Nephron progenitor cell (in vitro differentiated cells): ENCODE data around the gene SPATS2L.
A peak's percentile ranks its signal among the peaks of the same experiment; 100 is the strongest.

Source experiments
- DNase-seq: peaks from one replicate; pipeline ENCODE4 v3.0.0; 2021
- H3K27ac Mint-ChIP-seq: 2 replicates; pipeline ENCODE4 v1.8.0; 2021; ENCODE audit warnings: mild to moderate bottlenecking, moderate library complexity, mixed read lengths
- H3K27me3 Mint-ChIP-seq: 2 replicates; pipeline ENCODE4 v1.8.0; 2021; ENCODE audit warnings: mild to moderate bottlenecking, low read depth, mixed read lengths; ENCODE audit not compliant: poor library complexity
- H3K36me3 Mint-ChIP-seq: 2 replicates; pipeline ENCODE4 v1.8.0; 2021; ENCODE audit warnings: low read depth, mixed read lengths
- H3K4me1 Mint-ChIP-seq: 2 replicates; pipeline ENCODE4 v1.8.0; 2021; ENCODE audit warnings: mixed read lengths
- H3K4me3 Mint-ChIP-seq: 2 replicates; pipeline ENCODE4 v1.8.0; 2021; ENCODE audit warnings: mild to moderate bottlenecking, moderate library complexity, mixed read lengths
- H3K9me3 Mint-ChIP-seq: 2 replicates; pipeline ENCODE4 v1.8.0; 2021; ENCODE audit warnings: mild to moderate bottlenecking, moderate library complexity, mixed read lengths
- CTCF ChIP-seq: fragments of 200-600 bp; sonication (generic); IDR thresholded peaks from 2 replicates; pipeline ENCODE4 v1.5.0; 2021; ENCODE audit warnings: antibody characterized with exemption

SPATS2L gene

GRCh38 chr2:200498402-200499162 is 192.1 kb downstream of the SPATS2L start:
- peaks cover 8% of the 10 kb centered on the region for H3K9me3 Mint-ChIP-seq
- H3K27ac Mint-ChIP-seq, result no peak overlapping the region
- H3K36me3 Mint-ChIP-seq, result peaks cover 48% of the 10 kb centered on the region
- H3K27me3 Mint-ChIP-seq, result no peaks in the 10 kb centered on the region
- no peak overlapping the region for H3K4me3 Mint-ChIP-seq
- DNase-seq, result no peak
- H3K4me1 Mint-ChIP-seq, result no peaks in the 10 kb centered on the region
- TF ChIP-seq CTCF, result no peak

GRCh38 chr2:200502196-200502595 is 195.7 kb downstream of the SPATS2L start:
- Mint-ChIP-seq H3K4me1 (no peaks in the 10 kb centered on the region), H3K4me3 (no peak overlapping the region), H3K9me3 (peaks cover 8% of the 10 kb centered on the region), H3K27ac (no peak overlapping the region), H3K27me3 (no peaks in the 10 kb centered on the region), H3K36me3 (peaks cover 44% of the 10 kb centered on the region)
- TF ChIP-seq CTCF, result no peak
- DNase-seq, result no peak

- peaks cover 13% of the 10 kb centered on the region for H3K4me1 Mint-ChIP-seq
- TF ChIP-seq CTCF, result no peak
- DNase-seq, result no peak
- no peaks in the 10 kb centered on the region for H3K27me3 Mint-ChIP-seq
- peaks cover 8% of the 10 kb centered on the region for H3K9me3 Mint-ChIP-seq
- no peak overlapping the region for H3K4me3 Mint-ChIP-seq
- H3K27ac Mint-ChIP-seq, result no peak overlapping the region
- peaks cover 23% of the 10 kb centered on the region for H3K36me3 Mint-ChIP-seq
Observed at GRCh38 chr2:200506679-200507078, 200.2 kb downstream of the SPATS2L start.

GRCh38 chr2:200507179-200507578 is 200.7 kb downstream of the SPATS2L start:
- TF ChIP-seq CTCF, result no peak
- H3K27ac Mint-ChIP-seq, result no peak overlapping the region
- peaks cover 13% of the 10 kb centered on the region for H3K4me1 Mint-ChIP-seq
- H3K4me3 Mint-ChIP-seq, result no peak overlapping the region
- no peak for DNase-seq
- H3K27me3 Mint-ChIP-seq, result no peaks in the 10 kb centered on the region
- H3K36me3 Mint-ChIP-seq, result peaks cover 19% of the 10 kb centered on the region
- peaks cover 5% of the 10 kb centered on the region for H3K9me3 Mint-ChIP-seq

GRCh38 chr2:200509235-200509611 is 202.7 kb downstream of the SPATS2L start:
- H3K4me1 Mint-ChIP-seq, result peaks cover 13% of the 10 kb centered on the region
- H3K4me3 Mint-ChIP-seq, result peak overlapping the region; percentile 93
- no peak for TF ChIP-seq CTCF
- DNase-seq, result no peak
- no peaks in the 10 kb centered on the region for H3K27me3 Mint-ChIP-seq
- no peaks in the 10 kb centered on the region for H3K9me3 Mint-ChIP-seq
- H3K27ac Mint-ChIP-seq, result peak overlapping the region; percentile 85
- peaks cover 4% of the 10 kb centered on the region for H3K36me3 Mint-ChIP-seq
